ENCODE data around the gene NFIX.

Gene NFIX

DNA sequence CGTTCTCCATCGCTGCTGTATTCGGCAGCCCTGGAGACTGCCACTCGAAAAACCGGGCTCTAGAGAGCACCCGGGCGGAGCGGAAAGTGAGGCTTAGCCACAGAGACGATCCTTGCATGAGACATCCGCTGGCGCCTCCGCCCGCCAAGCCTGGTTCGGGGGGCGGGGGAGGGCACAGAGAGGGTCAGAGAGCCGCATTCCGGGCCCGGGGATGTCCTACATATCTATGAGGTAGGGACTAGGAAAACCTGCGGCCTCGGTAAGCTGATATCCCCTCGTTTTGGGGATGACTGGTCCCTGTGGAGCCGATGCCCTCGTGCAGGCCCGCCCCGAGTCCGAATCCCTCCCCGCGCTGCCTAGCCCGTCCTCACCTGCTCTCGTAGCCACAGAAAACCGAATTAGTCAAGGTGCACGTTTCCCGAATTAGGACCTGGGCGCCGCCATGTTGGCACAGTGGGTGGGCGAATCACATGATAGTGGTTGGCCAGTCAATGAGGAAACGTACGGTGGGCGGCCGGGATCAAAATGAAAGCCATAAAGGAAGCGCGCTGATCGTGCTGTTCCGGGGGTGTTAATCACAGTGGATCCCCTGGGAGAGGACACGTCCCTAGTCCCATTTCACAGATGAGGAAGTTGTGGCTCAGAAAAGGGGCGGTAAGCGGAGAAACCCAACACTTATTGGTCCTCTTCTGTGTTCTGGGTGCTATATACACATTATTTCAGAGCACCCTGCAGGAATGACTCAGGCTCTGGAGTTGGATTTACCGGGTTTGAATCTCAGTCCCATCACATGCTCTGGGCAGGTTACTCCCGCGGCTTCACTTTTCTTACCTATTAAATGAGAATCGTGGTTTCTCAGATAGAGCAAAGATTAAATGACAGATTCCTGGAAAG, 121.3 kb downstream of the NFIX start, which contains the start of gene TRMT1:
TRMT1 (minus strand) TSS at position 459 of the 894 bp plus-strand sequence; CDS start at position 118, 341 bp downstream.
- H3K36me3 ChIP-seq (ENCODE audit: control insufficient read depth, insufficient read depth, low read length) = peaks cover 11% of the 10 kb centered on the region

DNA sequence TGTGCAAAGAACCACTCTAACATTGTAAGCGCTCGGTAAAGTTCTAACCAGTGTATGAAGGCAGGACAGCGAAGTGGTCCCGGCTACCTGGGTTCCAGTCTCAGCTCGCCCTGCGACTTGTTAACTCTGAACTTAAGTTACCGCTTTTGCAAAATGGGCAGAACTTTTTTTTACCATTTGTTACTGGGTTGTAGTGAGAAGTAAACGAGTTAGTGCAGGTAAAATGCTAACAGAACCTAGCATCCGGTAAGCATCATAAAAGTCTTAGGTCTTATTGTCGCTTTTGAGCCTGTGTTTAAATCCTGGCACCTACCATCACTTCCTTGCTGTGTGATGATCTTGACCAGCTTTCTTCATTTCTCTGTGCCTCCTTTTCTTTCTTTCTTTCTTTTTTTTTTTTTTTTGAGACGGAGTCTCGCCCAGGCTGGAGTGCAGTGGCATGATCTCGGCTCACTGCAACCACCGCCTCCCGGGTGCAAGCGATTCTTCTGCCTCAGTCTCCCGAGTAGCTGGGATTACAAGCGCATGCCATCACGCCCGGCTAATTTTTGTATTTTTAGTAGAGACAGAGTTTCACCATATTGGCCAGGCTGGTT, 122.0 kb downstream of the NFIX start:
- H3K27me3 ChIP-seq (replicated peaks; ENCODE audit: control insufficient read depth, insufficient read depth, low read length) = no peaks in the 10 kb centered on the region
- TF ChIP-seq, protein P1, sequence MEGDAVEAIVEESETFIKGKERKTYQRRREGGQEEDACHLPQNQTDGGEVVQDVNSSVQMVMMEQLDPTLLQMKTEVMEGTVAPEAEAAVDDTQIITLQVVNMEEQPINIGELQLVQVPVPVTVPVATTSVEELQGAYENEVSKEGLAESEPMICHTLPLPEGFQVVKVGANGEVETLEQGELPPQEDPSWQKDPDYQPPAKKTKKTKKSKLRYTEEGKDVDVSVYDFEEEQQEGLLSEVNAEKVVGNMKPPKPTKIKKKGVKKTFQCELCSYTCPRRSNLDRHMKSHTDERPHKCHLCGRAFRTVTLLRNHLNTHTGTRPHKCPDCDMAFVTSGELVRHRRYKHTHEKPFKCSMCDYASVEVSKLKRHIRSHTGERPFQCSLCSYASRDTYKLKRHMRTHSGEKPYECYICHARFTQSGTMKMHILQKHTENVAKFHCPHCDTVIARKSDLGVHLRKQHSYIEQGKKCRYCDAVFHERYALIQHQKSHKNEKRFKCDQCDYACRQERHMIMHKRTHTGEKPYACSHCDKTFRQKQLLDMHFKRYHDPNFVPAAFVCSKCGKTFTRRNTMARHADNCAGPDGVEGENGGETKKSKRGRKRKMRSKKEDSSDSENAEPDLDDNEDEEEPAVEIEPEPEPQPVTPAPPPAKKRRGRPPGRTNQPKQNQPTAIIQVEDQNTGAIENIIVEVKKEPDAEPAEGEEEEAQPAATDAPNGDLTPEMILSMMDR (IDR thresholded peaks at IDR 0.05; ENCODE audit: insufficient read depth, low read length, poor library complexity, severe bottlenecking) = no peak
- peak overlapping the region; percentile 97 for H3K4me3 ChIP-seq (replicated peaks; ENCODE audit: low read depth, low read length)
- no peak for DNase-seq (ENCODE audit: extremely low read depth, insufficient read length)
- H3K36me3 ChIP-seq (ENCODE audit: control insufficient read depth, insufficient read depth, low read length) = peaks cover 14% of the 10 kb centered on the region

More for the DNA sequence above, 121.3 kb downstream of the NFIX start, which contains the start of gene TRMT1:
- Histone ChIP-seq H3K4me3 (replicated peaks; ENCODE audit: low read depth, low read length) (peak within 1 kb of the TSS; percentile 97), H3K27me3 (replicated peaks; ENCODE audit: control insufficient read depth, insufficient read depth, low read length) (no peaks in the 10 kb centered on the region)
- peak; percentile 84 for DNase-seq (ENCODE audit: extremely low read depth, insufficient read length)
- TF ChIP-seq, protein P1 (IDR thresholded peaks at IDR 0.05; ENCODE audit: insufficient read depth, low read length, poor library complexity, severe bottlenecking) = no peak

DNA sequence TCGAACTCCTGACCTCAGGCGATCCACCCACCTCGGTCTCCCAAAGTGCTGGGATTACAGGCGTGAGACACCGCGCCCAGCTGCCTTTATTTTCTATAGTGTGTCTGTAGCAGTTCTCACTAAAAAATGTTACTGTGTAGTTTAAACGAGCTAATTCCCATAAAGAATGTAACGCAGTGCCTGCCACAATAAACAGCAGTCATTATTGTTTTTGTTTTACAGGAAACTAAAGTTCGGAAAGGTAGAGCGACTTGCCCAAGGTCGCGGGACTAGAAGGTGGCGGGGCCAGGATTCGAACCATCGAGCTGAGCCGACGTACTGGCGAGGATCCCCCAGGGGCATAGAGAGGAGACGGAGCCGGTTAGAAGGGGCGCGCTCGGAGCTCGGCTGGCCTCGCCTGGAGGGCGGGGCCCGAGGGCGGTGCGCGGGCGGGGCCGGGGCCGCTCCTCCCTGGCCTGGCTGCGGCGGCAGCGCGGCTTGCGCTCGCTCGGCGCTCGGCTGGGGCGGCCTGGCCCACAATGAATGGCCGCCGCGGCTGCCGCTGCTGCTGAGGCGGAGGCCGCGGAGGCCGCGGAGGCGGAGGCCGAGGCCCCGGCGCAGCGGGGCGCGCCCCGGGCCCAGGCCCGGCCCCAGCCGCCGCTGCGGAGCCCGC, 122.6 kb downstream of the NFIX start, which contains the start of gene NACC1:
NACC1 (plus strand) TSS at position 493 of the 652 bp plus-strand sequence. CDS start 16,944 bp downstream, outside the sequence.
- DNase-seq (ENCODE audit: extremely low read depth, insufficient read length) = peak; percentile 92
- Histone ChIP-seq H3K36me3 (ENCODE audit: control insufficient read depth, insufficient read depth, low read length) (peaks cover 9% of the 10 kb centered on the region), H3K27me3 (replicated peaks; ENCODE audit: control insufficient read depth, insufficient read depth, low read length) (no peaks in the 10 kb centered on the region), H3K4me3 (replicated peaks; ENCODE audit: low read depth, low read length) (peak within 1 kb of the TSS; percentile 97)
- TF ChIP-seq, protein P1 (IDR thresholded peaks at IDR 0.05; ENCODE audit: insufficient read depth, low read length, poor library complexity, severe bottlenecking) = no peak

DNA sequence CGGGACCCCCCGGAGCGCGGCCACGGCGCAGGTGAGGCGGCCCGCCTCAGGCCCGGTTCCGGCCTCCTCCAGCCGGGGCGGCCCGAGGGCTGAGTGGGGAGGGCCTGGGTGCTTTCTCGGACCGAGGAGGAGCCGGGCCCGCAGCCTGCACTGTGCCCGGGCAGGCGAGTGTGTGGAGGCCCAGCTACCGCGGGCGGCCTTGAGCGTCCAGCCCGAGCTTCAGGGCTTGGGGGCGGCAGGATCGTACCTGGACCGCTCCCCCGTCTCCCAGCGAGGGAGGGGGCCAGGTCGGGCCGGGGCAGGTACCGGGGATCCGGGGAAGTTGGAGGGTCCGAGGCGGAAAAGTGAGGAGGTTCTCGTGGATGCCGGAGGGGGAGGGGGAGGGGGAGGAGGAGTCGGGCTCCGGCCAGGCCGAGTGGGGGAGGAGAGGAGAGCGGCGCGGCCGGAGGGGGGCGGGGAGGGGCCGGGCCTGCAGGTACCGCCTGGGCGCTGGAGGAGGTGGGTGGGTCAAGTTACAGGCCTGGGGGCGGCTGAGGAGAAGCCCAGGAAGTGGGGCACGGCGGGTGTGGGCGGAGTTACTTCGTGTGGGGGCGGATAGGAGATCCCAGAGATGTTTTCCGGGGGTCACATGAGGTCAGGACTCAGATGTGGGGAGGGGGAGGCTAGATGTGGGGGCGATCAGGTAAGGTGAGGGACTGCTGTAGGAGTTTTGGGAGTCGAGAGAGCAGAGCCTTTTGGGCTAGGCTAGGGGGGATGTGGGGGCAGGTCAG, 123.3 kb downstream of the NFIX start:
- Histone ChIP-seq H3K27me3 (replicated peaks; ENCODE audit: control insufficient read depth, insufficient read depth, low read length) (no peaks in the 10 kb centered on the region), H3K36me3 (ENCODE audit: control insufficient read depth, insufficient read depth, low read length) (peaks cover 9% of the 10 kb centered on the region), H3K4me3 (replicated peaks; ENCODE audit: low read depth, low read length) (peak overlapping the region; percentile 96)
- DNase-seq (ENCODE audit: extremely low read depth, insufficient read length) = peak; percentile 71
- TF ChIP-seq, protein P1 (IDR thresholded peaks at IDR 0.05; ENCODE audit: insufficient read depth, low read length, poor library complexity, severe bottlenecking) = no peak

DNA sequence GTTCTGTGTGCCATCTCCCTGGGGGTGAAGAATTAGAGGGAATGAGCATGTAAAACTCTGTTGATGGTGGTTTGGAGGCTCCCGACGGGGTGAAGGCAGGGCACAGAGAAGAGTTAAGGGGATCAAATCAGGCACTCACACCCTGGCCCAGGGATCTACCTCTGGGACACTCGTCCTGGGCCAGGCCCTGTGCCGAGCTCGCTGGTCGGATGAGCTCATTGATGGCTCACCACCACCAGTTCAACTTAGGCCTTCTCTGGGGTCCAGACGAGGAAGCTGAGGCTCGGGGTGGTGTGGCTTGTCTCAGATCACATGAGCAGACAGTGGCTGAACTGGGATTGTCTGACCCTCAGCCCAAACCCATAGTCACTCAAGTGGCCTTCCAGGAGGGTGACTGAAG, 124.4 kb downstream of the NFIX start:
- no peak for DNase-seq (ENCODE audit: extremely low read depth, insufficient read length)
- Histone ChIP-seq H3K27me3 (replicated peaks; ENCODE audit: control insufficient read depth, insufficient read depth, low read length) (no peaks in the 10 kb centered on the region), H3K36me3 (ENCODE audit: control insufficient read depth, insufficient read depth, low read length) (peaks cover 9% of the 10 kb centered on the region), H3K4me3 (replicated peaks; ENCODE audit: low read depth, low read length) (no peak overlapping the region)
- TF ChIP-seq, protein P1 (IDR thresholded peaks at IDR 0.05; ENCODE audit: insufficient read depth, low read length, poor library complexity, severe bottlenecking) = no peak

Measured in GM06990 (cell line).